Uterus (tissue), 2 donors: ENCODE measurements around the gene CFAP119.

Experiments
- POLR2A ChIP-seq, 2 donors: fragments of 450-650 bp; IDR thresholded peaks; one replicate each; pipeline ENCODE4 v1.6.1; 2016; ENCODE audit warnings: antibody characterized with exemption in 2 of 2, mild to moderate bottlenecking in 1 of 2, moderate library complexity in 1 of 2
- TF ChIP-seq, protein P1 (sequence below), 4 experiments: fragments of 200-600 bp in 2 of 4; fragments of 450-650 bp in 2 of 4; sonication (generic) in 2 of 4; IDR thresholded peaks; one replicate each; pipeline ENCODE4 v1.5.1; 2016 to 2019; ENCODE audit warnings: antibody characterized with exemption in 4 of 4, mild to moderate bottlenecking in 2 of 4, moderate library complexity in 1 of 4

DNA sequence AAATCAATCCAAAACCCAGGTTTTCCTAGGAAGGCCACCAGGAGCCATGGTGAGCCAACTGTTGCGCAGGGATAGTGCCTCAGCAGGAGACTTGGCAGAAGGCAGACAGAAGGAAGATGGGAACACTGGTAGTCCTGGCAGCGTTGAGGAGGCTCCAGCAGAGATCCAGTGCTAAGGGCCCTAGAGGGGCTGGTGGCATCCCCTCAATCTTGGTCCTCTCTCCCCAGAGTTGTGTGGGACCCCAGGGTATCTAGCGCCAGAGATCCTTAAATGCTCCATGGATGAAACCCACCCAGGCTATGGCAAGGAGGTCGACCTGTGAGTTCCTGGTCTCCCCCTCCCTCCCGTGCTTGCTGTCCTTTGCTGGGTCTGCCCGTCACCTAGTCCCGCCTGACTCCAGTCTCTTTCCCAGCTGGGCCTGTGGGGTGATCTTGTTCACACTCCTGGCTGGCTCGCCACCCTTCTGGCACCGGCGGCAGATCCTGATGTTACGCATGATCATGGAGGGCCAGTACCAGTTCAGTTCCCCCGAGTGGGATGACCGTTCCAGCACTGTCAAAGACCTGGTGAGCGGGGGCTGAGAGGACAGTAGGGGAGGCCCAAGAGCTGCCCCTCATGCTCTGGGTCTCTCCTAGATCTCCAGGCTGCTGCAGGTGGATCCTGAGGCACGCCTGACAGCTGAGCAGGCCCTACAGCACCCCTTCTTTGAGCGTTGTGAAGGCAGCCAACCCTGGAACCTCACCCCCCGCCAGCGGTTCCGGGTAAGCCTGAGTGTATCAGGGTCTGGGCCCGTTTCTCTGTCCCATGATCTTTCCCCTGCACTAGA lies 5.7 kb downstream of the CFAP119 start:
- no peak for TF ChIP-seq POLR2A (IDR thresholded peaks at IDR 0.05)
- TF ChIP-seq, protein P1, sequence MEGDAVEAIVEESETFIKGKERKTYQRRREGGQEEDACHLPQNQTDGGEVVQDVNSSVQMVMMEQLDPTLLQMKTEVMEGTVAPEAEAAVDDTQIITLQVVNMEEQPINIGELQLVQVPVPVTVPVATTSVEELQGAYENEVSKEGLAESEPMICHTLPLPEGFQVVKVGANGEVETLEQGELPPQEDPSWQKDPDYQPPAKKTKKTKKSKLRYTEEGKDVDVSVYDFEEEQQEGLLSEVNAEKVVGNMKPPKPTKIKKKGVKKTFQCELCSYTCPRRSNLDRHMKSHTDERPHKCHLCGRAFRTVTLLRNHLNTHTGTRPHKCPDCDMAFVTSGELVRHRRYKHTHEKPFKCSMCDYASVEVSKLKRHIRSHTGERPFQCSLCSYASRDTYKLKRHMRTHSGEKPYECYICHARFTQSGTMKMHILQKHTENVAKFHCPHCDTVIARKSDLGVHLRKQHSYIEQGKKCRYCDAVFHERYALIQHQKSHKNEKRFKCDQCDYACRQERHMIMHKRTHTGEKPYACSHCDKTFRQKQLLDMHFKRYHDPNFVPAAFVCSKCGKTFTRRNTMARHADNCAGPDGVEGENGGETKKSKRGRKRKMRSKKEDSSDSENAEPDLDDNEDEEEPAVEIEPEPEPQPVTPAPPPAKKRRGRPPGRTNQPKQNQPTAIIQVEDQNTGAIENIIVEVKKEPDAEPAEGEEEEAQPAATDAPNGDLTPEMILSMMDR (IDR thresholded peaks at IDR 0.05), result no peak
